Testis (tissue), 2 donors: ENCODE data around the gene ZNF514.

Source experiments
- CTCF ChIP-seq, 3 experiments: fragments of 450-650 bp in 2 of 3; fragments of 200-600 bp in 1 of 3; sonication (generic) in 1 of 3; IDR thresholded peaks; one replicate each; pipeline ENCODE4 v1.5.1; 2016 to 2019; ENCODE audit warnings: antibody characterized with exemption in 3 of 3, mild to moderate bottlenecking in 2 of 3, moderate library complexity in 1 of 3
- POLR2A ChIP-seq: fragments of 450-650 bp; IDR thresholded peaks from one replicate; pipeline ENCODE4 v1.6.1; 2017; ENCODE audit warnings: antibody characterized with exemption, mild to moderate bottlenecking, moderate library complexity

- no peak for TF ChIP-seq CTCF (IDR thresholded peaks at IDR 0.05)
- no peak for TF ChIP-seq POLR2A
Measured at GRCh38 chr2:95185973-95186372, 26.3 kb upstream of the ZNF514 start.
